Occipital lobe (tissue), 2 donors: ENCODE results near the gene TTC4. TPM values are rescaled to one million over a fixed set of nuclear protein-coding genes. Genes with fewer than 3 reads are reported as not detected.

Source experiments
- DNase-seq: peaks from one replicate; lab custom pipeline; 2025; lab: John Stamatoyannopoulos, UW
- total RNA-seq: library from RNA; depleted of rRNA; stranded (reverse); fragments of >200 nt; gene quantifications from one replicate; pipeline ENCODE4 v1.2.3, GENCODE V29; 2014

TTC4 gene
- total RNA-seq, 1 donor from 2014 or later, result 20.6 TPM

DNA sequence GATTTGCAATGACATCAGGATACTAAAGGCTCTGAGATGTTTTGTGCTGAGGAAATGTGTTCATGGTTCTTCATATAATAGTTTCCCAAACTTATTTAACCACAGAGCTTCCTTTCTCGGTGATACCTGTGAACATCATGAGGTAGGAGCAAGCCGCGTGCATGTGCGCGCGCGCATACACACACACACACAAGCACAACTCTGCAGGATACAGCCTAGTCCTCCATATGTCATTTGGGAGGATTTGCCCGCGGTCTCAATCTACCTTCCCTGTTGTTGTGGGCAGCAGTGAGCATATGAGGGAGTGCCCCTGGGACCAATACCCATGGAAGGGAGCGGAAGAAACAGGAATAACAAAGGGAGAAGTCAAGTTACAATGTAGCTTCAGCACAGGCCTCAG is 12.2 kb upstream of the TTC4 start:
- no peak for DNase-seq

DNA sequence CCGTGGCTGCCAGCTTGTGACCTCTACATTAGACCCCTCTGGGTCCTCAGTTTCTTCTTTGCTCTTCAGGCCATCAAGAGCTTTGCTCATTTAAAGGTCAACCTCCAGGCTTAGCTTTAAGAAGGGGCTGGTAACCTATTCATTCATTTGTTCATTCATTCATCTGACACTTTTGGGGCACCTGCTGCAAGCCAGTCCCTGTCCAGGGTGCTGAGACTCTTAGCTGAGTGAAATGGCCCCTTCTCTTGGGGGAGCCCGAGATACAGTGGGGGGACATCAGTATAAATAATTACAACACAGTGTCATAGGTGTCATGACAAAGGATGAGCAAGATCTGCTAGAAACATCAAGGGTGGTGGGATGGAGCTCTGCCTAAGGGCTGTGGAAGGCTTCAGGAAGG is 10.5 kb upstream of the TTC4 start:
- no peak for DNase-seq

DNA sequence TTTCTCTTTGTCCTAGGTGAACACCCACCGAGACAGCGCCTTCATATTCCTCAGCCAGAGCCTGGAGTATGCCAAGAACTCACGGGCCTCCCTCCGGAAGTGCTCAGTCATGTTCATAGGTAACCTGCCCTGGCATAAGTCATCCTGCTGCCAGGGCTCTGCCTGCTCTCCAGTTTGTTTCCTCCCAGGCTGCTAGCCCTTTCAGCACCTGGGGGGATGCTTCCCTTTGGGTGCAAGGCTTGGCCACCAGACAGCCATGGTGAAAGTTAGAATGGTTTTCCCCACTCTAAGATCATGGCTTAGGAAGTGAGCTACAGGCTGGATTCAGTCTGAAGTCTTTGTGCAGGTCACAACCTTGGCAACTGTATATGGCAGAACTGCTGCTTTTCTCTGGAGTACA is 9.2 kb upstream of the TTC4 start:
- DNase-seq, result no peak

GRCh38 chr1:54708385-54708784 is 7.3 kb upstream of the TTC4 start:
- DNase-seq, result no peak

GRCh38 chr1:54709547-54710292 is 5.9 kb upstream of the TTC4 start:
- no peak for DNase-seq

DNA sequence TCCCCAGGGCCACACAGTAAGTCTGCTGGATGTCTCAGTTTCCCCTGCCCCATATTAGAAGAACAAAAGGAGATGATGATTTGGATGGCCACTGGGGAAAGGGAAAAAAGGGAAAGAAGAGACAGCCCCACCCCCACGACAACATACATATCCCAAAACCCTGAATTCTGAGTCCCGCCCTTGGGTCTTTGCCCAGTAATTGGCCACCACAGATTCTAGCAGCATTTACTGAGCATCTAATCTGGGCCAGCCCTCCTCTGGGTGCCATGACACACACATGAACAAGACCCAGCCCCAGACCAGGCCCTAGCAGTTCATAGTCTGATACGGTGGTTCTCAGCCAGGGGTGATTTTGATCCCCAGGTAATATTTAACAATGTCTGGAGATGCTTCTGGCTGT is 5.2 kb upstream of the TTC4 start:
- no peak for DNase-seq

DNA sequence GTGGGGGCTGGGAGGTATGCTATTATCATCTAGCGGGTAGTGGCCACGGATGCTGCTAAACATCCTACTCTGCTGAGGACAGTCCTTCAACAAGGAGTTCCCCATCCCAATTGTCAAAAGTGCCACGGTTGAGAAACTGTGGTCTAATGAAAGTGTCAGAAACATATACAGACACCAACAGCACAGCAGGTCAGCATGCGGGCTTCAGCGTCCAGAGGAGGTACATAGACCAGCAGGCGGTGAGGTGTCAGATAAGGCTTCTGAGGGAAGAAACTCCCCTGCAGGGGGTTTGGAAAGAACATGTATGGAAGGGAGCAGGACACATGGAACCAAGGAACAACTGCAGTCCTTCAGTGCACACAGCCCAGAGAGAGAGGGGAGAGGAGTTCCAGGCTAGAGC is 4.8 kb upstream of the TTC4 start:
- no peak for DNase-seq

DNA sequence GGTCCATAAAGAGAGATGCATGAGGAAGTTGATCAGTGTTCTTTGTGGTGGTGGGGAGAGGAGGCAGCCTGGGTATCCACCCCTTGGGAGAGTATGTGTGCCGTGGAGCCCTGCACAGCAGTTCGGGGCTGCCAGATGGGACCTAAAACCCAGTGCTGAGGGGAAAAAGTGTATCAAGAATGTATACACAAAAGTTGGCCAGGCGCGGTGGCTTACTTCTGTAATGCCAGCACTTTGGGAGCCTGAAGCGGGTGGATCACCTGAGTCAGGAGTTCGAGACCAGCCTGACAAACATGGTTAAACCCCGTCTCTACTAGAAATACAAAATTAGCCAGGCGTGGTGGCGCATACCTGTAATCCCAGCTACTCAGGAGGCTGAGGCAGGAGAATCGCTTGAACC is 4.1 kb upstream of the TTC4 start:
- DNase-seq, result no peak

DNA sequence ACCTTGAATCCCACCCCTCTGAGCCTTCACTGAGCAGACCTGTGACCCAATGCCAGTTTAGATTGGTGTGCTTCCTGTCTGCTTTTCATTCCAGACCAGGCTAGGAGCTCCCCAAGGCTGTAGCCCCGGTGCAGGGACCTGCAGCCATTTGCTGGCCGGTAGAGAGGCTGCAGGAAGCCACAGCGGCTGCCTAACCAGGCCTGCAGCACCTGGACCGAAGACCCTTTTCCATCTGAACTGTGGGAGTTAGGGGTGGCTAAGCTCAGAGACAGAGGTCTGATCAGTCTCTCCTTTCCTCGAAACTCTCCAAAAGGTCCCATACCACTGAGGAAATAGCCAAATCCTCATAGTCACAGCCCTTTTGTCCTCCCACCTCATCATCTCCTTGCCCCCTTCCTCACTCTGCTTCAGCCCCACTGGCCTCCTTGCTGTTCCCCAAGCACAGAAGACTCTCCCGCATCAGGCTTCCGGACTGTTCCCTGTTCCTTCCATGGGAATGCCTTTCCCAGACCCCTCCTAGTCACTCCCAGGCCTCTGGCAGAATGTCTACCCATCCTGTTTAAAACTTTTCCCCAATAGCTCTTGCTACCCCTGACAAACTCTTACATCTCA is 674 bp upstream of the TTC4 start:
- no peak for DNase-seq

DNA sequence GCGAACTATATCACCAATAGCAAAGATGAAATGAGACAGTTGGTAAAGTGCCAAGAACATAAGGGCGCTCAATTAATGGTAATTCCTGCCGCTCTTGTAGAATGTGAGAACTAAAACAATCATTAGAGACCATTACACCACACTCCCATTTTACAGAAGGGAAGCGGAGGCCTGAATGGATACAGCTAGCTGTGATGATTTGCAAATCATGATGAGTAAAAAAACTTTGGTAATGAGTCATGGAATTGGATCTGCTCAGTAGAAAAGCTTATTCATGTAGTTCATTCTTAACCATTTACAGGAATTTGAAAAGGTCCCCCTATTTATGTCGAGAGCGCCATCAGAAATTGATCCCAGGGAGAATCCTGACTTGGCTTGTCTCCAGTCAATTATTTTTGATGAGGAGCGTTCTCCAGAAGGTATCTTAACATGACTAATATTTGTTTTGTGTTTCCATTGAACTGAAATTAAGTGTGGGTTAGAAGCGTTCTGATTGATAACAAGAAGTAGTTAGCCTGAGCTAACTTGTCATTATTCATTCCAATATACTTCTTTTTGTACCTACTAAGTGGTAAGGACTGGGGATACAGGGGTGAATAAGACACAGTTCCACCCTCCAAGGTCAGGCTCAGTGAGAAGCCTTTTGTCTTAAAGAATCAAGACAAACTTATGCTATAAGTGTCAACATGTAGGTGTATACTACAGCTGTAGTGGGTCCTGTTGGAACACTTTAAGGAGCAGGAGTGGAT is 812 bp downstream of the TTC4 start:
- no peak for DNase-seq

DNA sequence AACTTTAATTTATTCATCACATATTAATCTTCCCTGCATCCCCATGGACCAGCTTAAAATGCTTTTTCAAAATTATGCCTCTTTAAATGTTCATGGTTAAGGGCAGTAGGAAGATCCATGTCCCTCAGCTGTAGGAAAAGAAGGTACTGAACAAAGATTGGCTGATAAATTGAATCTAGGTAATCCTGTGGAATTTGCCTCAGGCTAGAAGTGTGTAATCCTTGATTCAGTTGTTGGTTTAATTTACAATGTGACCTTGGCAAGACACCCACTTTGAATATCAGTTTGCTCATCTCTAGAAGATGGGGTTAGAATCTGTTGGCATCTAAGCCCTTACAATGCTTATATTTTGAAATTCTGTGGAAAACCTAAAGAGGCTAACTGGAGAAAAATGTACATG is 6.1 kb downstream of the TTC4 start:
- DNase-seq, result no peak

- DNase-seq, result no peak
These were observed 8.3 kb downstream of the TTC4 start for GRCh38 chr1:54723985-54724384.

DNA sequence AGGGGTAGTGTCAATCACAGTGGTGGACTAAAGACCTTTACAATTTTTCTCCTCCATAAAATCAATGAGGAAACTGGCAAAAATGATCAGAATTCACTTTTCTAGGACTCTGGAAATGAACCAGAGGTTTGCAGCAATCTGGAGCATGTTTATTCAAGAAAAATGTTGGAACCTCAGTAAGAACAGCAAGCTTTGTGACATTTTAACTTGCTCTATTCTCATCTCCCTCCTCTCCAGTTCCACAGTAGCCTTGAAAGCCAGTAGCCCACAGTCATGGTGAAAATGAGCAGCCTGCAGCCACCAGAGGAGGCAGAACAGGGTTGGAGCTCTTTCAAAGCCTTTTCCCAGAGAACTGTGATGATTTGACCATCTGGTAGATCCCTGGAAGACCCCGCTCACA is 9.1 kb downstream of the TTC4 start:
- no peak for DNase-seq

- DNase-seq, result no peak
These were observed 12.4 kb downstream of the TTC4 start for GRCh38 chr1:54728027-54728426.

- DNase-seq, result no peak
These were observed 21.0 kb downstream of the TTC4 start for GRCh38 chr1:54736685-54737084.

DNA sequence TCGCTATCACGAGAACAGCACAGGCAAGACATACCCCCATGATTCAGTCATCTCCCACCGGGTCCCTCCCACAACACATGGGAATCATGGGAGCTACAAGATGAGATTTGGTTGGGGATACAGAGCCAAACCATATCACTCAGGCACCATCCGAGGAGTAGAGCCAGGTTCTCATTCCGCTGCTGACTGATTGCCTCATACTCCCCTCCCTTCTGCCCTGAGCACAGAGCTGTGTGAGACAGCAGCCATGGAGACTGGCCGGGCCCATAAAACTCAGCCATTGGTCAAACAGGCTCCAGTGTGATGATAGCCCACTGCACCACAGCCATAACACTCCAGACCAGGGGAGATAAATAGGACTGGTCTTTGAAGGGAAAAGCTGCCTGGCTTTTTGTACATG is 22.6 kb downstream of the TTC4 start:
- no peak for DNase-seq

- no peak for DNase-seq
These were observed 25.9 kb downstream of the TTC4 start for GRCh38 chr1:54741531-54741930.

DNA sequence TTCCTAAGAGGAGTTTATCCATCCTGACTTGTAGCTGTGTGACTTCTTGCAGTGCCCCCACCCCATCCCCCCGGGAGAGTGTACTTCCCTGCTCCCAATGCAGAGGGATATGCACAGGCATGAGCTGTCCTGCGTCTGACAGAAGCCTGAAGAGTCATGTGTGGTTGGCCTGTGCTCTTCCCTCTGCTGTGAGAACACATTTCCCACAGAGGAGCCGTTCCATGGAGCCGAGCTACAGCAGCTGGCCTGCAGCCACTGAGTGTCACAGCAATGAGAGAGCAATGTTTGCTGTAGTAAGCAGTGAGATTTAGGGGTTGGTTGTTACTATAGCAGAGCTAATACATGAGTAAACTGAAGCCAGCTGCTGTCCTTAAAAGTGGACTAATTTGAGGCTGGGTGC is 26.6 kb downstream of the TTC4 start:
- no peak for DNase-seq

GRCh38 chr1:54743416-54744226 is 28.0 kb downstream of the TTC4 start:
- DNase-seq, result no peak

DNA sequence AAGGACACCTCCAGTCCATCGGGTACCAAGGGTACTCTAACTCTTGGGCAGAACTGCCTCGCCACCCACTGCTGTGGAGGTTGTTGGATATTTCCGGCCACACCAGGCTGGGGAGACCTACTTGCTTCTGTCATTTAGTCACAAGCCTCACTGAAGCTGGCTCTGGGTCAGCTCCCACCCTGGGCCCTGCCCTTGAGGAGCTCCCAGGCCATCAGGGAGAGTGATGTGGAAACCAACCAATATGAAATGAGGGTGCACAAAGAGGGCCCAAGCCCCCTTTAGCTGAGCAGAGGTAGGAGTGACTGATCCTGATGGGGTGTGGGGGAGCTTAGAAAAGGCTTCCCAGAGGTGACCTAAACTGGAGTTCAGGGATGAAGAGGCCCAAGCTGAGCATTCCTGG is 29.0 kb downstream of the TTC4 start:
- DNase-seq, result no peak

- DNase-seq, result no peak
These were observed 29.6 kb downstream of the TTC4 start for GRCh38 chr1:54745274-54745673.

DNA sequence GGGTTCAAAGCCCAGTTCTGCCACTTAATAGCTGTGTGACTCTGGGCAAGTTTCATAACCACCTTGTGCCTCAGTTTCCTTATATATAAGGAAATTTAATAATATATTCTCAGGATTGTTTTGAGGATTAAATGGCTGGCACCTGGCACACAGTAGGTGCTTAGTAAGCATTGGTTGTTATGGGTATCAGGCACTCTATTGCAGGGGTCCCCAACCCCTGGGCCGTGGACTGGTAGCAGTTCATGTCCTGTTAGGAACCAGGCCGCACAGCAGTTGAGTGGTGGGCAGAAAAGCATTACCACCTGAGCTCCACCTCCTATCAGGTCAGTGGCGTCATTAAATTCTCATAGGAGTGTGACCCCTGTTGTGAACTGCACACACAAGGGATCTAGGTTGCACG is 30.2 kb downstream of the TTC4 start:
- DNase-seq, result no peak
